GM21717 (cell line): ENCODE data around the gene NPIPB2.
"Not testable (repeated sequence)": the region's sequence is repeated elsewhere in the genome, so short reads cannot be mapped to it uniquely, and the experiment has no call there.

ENCODE experiments used
- ATAC-seq: cut with Tn5 transposase; IDR thresholded peaks from one replicate; pipeline ENCODE4 v1.9.1; 2021; ENCODE audit warnings: mild to moderate bottlenecking, moderate library complexity; ENCODE audit not compliant: unreplicated experiment

The NPIPB2 gene

GRCh38 chr16:11941945-11942344, at the start of gene NPIPB2:
NPIPB2 (minus strand) TSS chr16:11942045; CDS start chr16:11942045, 0 bp downstream.
- ATAC-seq = not testable (repeated sequence)

- no peak for ATAC-seq
Measured at GRCh38 chr16:11990702-11991390, 49.0 kb upstream of the NPIPB2 start.

GRCh38 chr16:11988258-11988978, 46.6 kb upstream of the NPIPB2 start:
- ATAC-seq = no peak

GRCh38 chr16:11986521-11987057, 44.7 kb upstream of the NPIPB2 start:
- no peak for ATAC-seq

GRCh38 chr16:11985250-11985649, 43.4 kb upstream of the NPIPB2 start:
- no peak for ATAC-seq

GRCh38 chr16:11980136-11980844, 38.4 kb upstream of the NPIPB2 start:
- ATAC-seq = no peak

- ATAC-seq = no peak
Measured at GRCh38 chr16:11979013-11979672, 37.3 kb upstream of the NPIPB2 start.

GRCh38 chr16:11978080-11978479, 36.2 kb upstream of the NPIPB2 start:
- ATAC-seq = no peak

- no peak for ATAC-seq
Measured at GRCh38 chr16:11977376-11978041, 35.7 kb upstream of the NPIPB2 start.

- peak; percentile 13 for ATAC-seq
Measured at GRCh38 chr16:11976850-11977375, 35.1 kb upstream of the NPIPB2 start.

GRCh38 chr16:11973070-11973469, 31.2 kb upstream of the NPIPB2 start:
- no peak for ATAC-seq

- ATAC-seq = no peak
Measured at GRCh38 chr16:11972128-11972527, 30.3 kb upstream of the NPIPB2 start.

GRCh38 chr16:11970292-11970691, 28.4 kb upstream of the NPIPB2 start:
- ATAC-seq = not testable (repeated sequence)

GRCh38 chr16:11968577-11968976, 26.7 kb upstream of the NPIPB2 start:
- no peak for ATAC-seq

- ATAC-seq = no peak
Measured at GRCh38 chr16:11967195-11967911, 25.5 kb upstream of the NPIPB2 start.

GRCh38 chr16:11966173-11966572, 24.3 kb upstream of the NPIPB2 start:
- no peak for ATAC-seq

GRCh38 chr16:11964761-11965551, 23.1 kb upstream of the NPIPB2 start, which contains the start of gene TNFRSF17:
TNFRSF17 (plus strand) TSS chr16:11965210; CDS start chr16:11965325, 115 bp downstream.
- peak; percentile 65 for ATAC-seq

GRCh38 chr16:11963706-11964105, 21.9 kb upstream of the NPIPB2 start:
- no peak for ATAC-seq

GRCh38 chr16:11962978-11963377, 21.1 kb upstream of the NPIPB2 start:
- not testable (repeated sequence) for ATAC-seq
